Neural cell (in vitro differentiated cells): ENCODE results near the gene HELLS.

Experiments
- EZH2 ChIP-seq: fragments of 200-600, 300-800 bp; shearing (Covaris generic), sonication (generic); IDR thresholded peaks from 2 replicates; pipeline ENCODE4 v1.6.1; 2014; ENCODE audit warnings: antibody characterized with exemption, low read length, borderline replicate concordance, mild to moderate bottlenecking; ENCODE audit not compliant: insufficient read depth, poor library complexity, severe bottlenecking
- POLR2AphosphoS5 ChIP-seq: IDR thresholded peaks from 2 replicates; pipeline ENCODE4 v1.6.1; 2012
- RAD21 ChIP-seq: fragments of 450-650 bp; conservative IDR thresholded peaks from 2 replicates; pipeline ENCODE4 v1.6.1; 2014; ENCODE audit warnings: antibody characterized with exemption, mild to moderate bottlenecking, moderate library complexity
- SMC3 ChIP-seq: fragments of 450-650 bp; conservative IDR thresholded peaks from 2 replicates; pipeline ENCODE4 v1.6.1; 2014; ENCODE audit warnings: antibody characterized with exemption, mild to moderate bottlenecking, moderate library complexity; ENCODE audit not compliant: poor library complexity
- TAF1 ChIP-seq: IDR thresholded peaks from 2 replicates; pipeline ENCODE4 v1.6.1; 2012; ENCODE audit warnings: low read depth

DNA sequence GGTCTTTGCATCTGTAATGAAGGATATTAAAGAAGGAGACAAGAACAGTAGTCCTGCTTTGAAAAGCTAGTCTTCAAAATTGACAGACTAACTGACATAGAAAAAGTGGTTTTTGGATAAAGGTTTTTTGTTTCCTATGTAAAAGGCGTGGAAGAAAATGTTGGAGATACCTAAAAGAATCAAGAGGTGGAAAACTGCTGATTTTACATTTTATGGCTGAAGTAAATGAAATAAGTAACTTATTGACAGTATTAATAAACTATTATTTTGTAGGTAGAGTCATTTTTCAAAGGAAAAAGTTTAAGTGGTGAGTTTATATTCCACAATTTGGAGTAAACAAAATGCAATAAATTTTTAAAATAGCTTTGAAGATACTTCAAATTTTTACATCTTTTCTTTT, 12.6 kb upstream of the HELLS start:
- no peak for TF ChIP-seq RAD21
- TF ChIP-seq POLR2AphosphoS5: no peak
- TF ChIP-seq EZH2: no peak
- TF ChIP-seq SMC3: no peak
- no peak for TF ChIP-seq TAF1
